ENCODE results near the gene MYO1B.

- TF ChIP-seq, protein P1, sequence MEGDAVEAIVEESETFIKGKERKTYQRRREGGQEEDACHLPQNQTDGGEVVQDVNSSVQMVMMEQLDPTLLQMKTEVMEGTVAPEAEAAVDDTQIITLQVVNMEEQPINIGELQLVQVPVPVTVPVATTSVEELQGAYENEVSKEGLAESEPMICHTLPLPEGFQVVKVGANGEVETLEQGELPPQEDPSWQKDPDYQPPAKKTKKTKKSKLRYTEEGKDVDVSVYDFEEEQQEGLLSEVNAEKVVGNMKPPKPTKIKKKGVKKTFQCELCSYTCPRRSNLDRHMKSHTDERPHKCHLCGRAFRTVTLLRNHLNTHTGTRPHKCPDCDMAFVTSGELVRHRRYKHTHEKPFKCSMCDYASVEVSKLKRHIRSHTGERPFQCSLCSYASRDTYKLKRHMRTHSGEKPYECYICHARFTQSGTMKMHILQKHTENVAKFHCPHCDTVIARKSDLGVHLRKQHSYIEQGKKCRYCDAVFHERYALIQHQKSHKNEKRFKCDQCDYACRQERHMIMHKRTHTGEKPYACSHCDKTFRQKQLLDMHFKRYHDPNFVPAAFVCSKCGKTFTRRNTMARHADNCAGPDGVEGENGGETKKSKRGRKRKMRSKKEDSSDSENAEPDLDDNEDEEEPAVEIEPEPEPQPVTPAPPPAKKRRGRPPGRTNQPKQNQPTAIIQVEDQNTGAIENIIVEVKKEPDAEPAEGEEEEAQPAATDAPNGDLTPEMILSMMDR (conservative IDR thresholded peaks at IDR 0.05; ENCODE audit: low read length): no peak
- TF ChIP-seq EZH2phosphoT487 (IDR thresholded peaks at IDR 0.05; ENCODE audit: borderline replicate concordance): no peak
Observed at GRCh38 chr2:191355170-191355758, 110.1 kb downstream of the MYO1B start.

Measured in Loucy (cell line).